Measurements from ENCODE around the gene MAP6D1. TPM values are rescaled to one million over a fixed set of nuclear protein-coding genes. Genes with fewer than 3 reads are reported as not detected.
"Not testable (repeated sequence)": the region's sequence is repeated elsewhere in the genome, so short reads cannot be mapped to it uniquely, and the experiment has no call there.

Gene MAP6D1
- total and polyA plus RNA-seq, 4 experiments from 2014 or later = 0.31 to 3.1 (median 1.0) TPM; not detected in 1

- DNase-seq; H3K4me1 Mint-ChIP-seq; H3K27ac ChIP-seq (ENCODE audit: low read depth, low read length); H3K4me3 Mint-ChIP-seq; H3K4me1 ChIP-seq (ENCODE audit: insufficient read depth, low read length); H3K27me3 Mint-ChIP-seq; H3K9me3 ChIP-seq (ENCODE audit: control insufficient read depth in 1 of 2, low read length in 2 of 2); POLR2A ChIA-PET (ENCODE audit: partially characterized antibody); H3K9me3 Mint-ChIP-seq; intact Hi-C loops (cut with micrococcal nuclease); H3K27me3 ChIP-seq (ENCODE audit: insufficient read depth, low read length); H3K4me3 ChIP-seq (ENCODE audit: low read length in 2 of 2): not testable (repeated sequence)
- peaks cover 31% of the 10 kb centered on the region for H3K36me3 ChIP-seq (ENCODE audit: insufficient read depth, low read length)
- CTCF ChIA-PET (ENCODE audit: partially characterized antibody) = interaction anchor here (1.8 kb wide), 1 partner anchor 9 kb away, joined by 6 read pairs; no protein-coding TSS in a partner anchor
- peaks cover 56 to 78% of the 10 kb centered on the region in 2 donors for H3K36me3 Mint-ChIP-seq
- peak overlapping the region in 1 of 7 donors; percentile 34 for H3K27ac Mint-ChIP-seq
These were observed 48.9 kb downstream of the MAP6D1 start for GRCh38 chr3:183776451-183776850.

- ChIA-PET CTCF (ENCODE audit: partially characterized antibody) (interaction anchor here (1.7 to 1.8 kb wide), 2 partner anchors 9 to 303 kb away, joined by 3 to 6 read pairs; no protein-coding TSS in a partner anchor), POLR2A (ENCODE audit: partially characterized antibody) (no interaction called here)
- Histone ChIP-seq H3K4me3 (ENCODE audit: low read length in 2 of 2) (no peak overlapping the region), H3K27ac (ENCODE audit: low read depth, low read length) (no peak overlapping the region), H3K4me1 (ENCODE audit: insufficient read depth, low read length) (no peaks in the 10 kb centered on the region), H3K36me3 (ENCODE audit: insufficient read depth, low read length) (peaks cover 28% of the 10 kb centered on the region), H3K9me3 (ENCODE audit: control insufficient read depth in 1 of 2, low read length in 2 of 2) (no peaks in the 10 kb centered on the region), H3K27me3 (ENCODE audit: insufficient read depth, low read length) (no peaks in the 10 kb centered on the region)
- DNase-seq = no peak
- Mint-ChIP-seq H3K27ac (no peak overlapping the region), H3K27me3 (no peaks in the 10 kb centered on the region), H3K36me3 (peaks cover 50 to 77% of the 10 kb centered on the region in 2 donors), H3K4me3 (no peak overlapping the region), H3K4me1 (no peaks in the 10 kb centered on the region), H3K9me3 (no peaks in the 10 kb centered on the region)
- intact Hi-C loops (cut with micrococcal nuclease) = no loop called here
These were observed 49.6 kb downstream of the MAP6D1 start for GRCh38 chr3:183775781-183776180.

GRCh38 chr3:183774631-183775030 lies 50.7 kb downstream of the MAP6D1 start:
- ChIA-PET POLR2A (ENCODE audit: partially characterized antibody) (no interaction called here), CTCF (ENCODE audit: partially characterized antibody) (interaction anchor here (0.6 to 1.7 kb wide), 5 partner anchors 9 to 689 kb away, joined by 3 to 4 read pairs (median 4); no protein-coding TSS in a partner anchor)
- Histone ChIP-seq H3K36me3 (ENCODE audit: insufficient read depth, low read length) (peaks cover 28% of the 10 kb centered on the region), H3K27me3 (ENCODE audit: insufficient read depth, low read length) (no peaks in the 10 kb centered on the region), H3K4me3 (ENCODE audit: low read length in 2 of 2) (no peak overlapping the region), H3K27ac (ENCODE audit: low read depth, low read length) (no peak overlapping the region), H3K4me1 (ENCODE audit: insufficient read depth, low read length) (no peaks in the 10 kb centered on the region), H3K9me3 (ENCODE audit: control insufficient read depth in 1 of 2, low read length in 2 of 2) (no peaks in the 10 kb centered on the region)
- no peak for DNase-seq
- H3K27ac Mint-ChIP-seq = peak overlapping the region in 3 of 7 donors; percentile 7 to 37 (median 25)
- H3K36me3 Mint-ChIP-seq = peaks cover 41 to 71% of the 10 kb centered on the region in 2 donors
- H3K4me3 Mint-ChIP-seq = no peak overlapping the region
- H3K4me1 Mint-ChIP-seq = no peaks in the 10 kb centered on the region
- no peaks in the 10 kb centered on the region for H3K27me3 Mint-ChIP-seq
- no peaks in the 10 kb centered on the region for H3K9me3 Mint-ChIP-seq
- intact Hi-C loops (cut with micrococcal nuclease) = no loop called here

GRCh38 chr3:183769453-183769852 lies 55.9 kb downstream of the MAP6D1 start:
- no peak overlapping the region for H3K27ac ChIP-seq (ENCODE audit: low read depth, low read length)
- H3K4me3 ChIP-seq (ENCODE audit: low read length in 2 of 2) = no peak overlapping the region
- peaks cover 13% of the 10 kb centered on the region for H3K36me3 ChIP-seq (ENCODE audit: insufficient read depth, low read length)
- peaks cover 11 to 43% of the 10 kb centered on the region in 2 donors for H3K36me3 Mint-ChIP-seq
- no peak for DNase-seq
- H3K9me3 ChIP-seq (ENCODE audit: control insufficient read depth in 1 of 2, low read length in 2 of 2) = no peaks in the 10 kb centered on the region
- H3K27me3 Mint-ChIP-seq = no peaks in the 10 kb centered on the region
- no peaks in the 10 kb centered on the region for H3K4me1 ChIP-seq (ENCODE audit: insufficient read depth, low read length)
- CTCF ChIA-PET (ENCODE audit: partially characterized antibody) = interaction anchor here (0.5 to 1.0 kb wide), 3 partner anchors 9 to 301 kb away, joined by 3 read pairs; no protein-coding TSS in a partner anchor
- intact Hi-C loops (cut with micrococcal nuclease) = no loop called here
- peaks cover 5 to 16% (median 10%) of the 10 kb centered on the region in 4 donors for H3K4me1 Mint-ChIP-seq
- POLR2A ChIA-PET (ENCODE audit: partially characterized antibody) = no interaction called here
- no peak overlapping the region for H3K27ac Mint-ChIP-seq
- H3K4me3 Mint-ChIP-seq = no peak overlapping the region
- H3K9me3 Mint-ChIP-seq = peaks cover 0 to 1% (median 0%) of the 10 kb centered on the region in 8 donors
- no peaks in the 10 kb centered on the region for H3K27me3 ChIP-seq (ENCODE audit: insufficient read depth, low read length)

- H3K4me3 ChIP-seq (ENCODE audit: low read length in 2 of 2) = no peak overlapping the region
- Mint-ChIP-seq H3K27me3 (no peaks in the 10 kb centered on the region), H3K4me1 (peaks cover 5 to 16% (median 10%) of the 10 kb centered on the region in 4 donors), H3K36me3 (peaks cover 3 to 34% of the 10 kb centered on the region in 2 donors), H3K4me3 (no peak overlapping the region), H3K27ac (no peak overlapping the region), H3K9me3 (peaks cover 0 to 1% (median 0%) of the 10 kb centered on the region in 8 donors)
- peaks cover 11% of the 10 kb centered on the region for H3K36me3 ChIP-seq (ENCODE audit: insufficient read depth, low read length)
- no peak for DNase-seq
- intact Hi-C loops (cut with micrococcal nuclease) = no loop called here
- ChIA-PET POLR2A (ENCODE audit: partially characterized antibody) (no interaction called here), CTCF (ENCODE audit: partially characterized antibody) (interaction anchor here (2.0 to 8.4 kb wide), 2 partner anchors 13 to 296 kb away, joined by 10 to 153 read pairs; no protein-coding TSS in a partner anchor)
- H3K27me3 ChIP-seq (ENCODE audit: insufficient read depth, low read length) = no peaks in the 10 kb centered on the region
- no peaks in the 10 kb centered on the region for H3K9me3 ChIP-seq (ENCODE audit: control insufficient read depth in 1 of 2, low read length in 2 of 2)
- no peak overlapping the region for H3K27ac ChIP-seq (ENCODE audit: low read depth, low read length)
- H3K4me1 ChIP-seq (ENCODE audit: insufficient read depth, low read length) = no peaks in the 10 kb centered on the region
These were observed 57.3 kb downstream of the MAP6D1 start for GRCh38 chr3:183768114-183768513.

GRCh38 chr3:183766745-183767606 lies 58.4 kb downstream of the MAP6D1 start:
- Mint-ChIP-seq H3K4me1 (peaks cover 5 to 16% (median 10%) of the 10 kb centered on the region in 4 donors), H3K9me3 (peaks cover 0 to 1% (median 0%) of the 10 kb centered on the region in 8 donors), H3K27ac (peak overlapping the region in 4 of 7 donors; percentile 10 to 72 (median 53)), H3K4me3 (no peak overlapping the region), H3K36me3 (peaks cover 10 to 33% of the 10 kb centered on the region in 2 donors), H3K27me3 (no peaks in the 10 kb centered on the region)
- Histone ChIP-seq H3K36me3 (ENCODE audit: insufficient read depth, low read length) (peaks cover 18% of the 10 kb centered on the region), H3K9me3 (ENCODE audit: control insufficient read depth in 1 of 2, low read length in 2 of 2) (no peaks in the 10 kb centered on the region), H3K27ac (ENCODE audit: low read depth, low read length) (no peak overlapping the region), H3K27me3 (ENCODE audit: insufficient read depth, low read length) (no peaks in the 10 kb centered on the region), H3K4me3 (ENCODE audit: low read length in 2 of 2) (no peak overlapping the region), H3K4me1 (ENCODE audit: insufficient read depth, low read length) (no peaks in the 10 kb centered on the region)
- POLR2A ChIA-PET (ENCODE audit: partially characterized antibody) = interaction anchor here (0.6 kb wide), 1 partner anchor 794 kb away, joined by 4 read pairs; no protein-coding TSS in a partner anchor
- CTCF ChIA-PET (ENCODE audit: partially characterized antibody) = interaction anchor here (0.7 to 8.4 kb wide), 48 partner anchors 8 to 654 kb away, joined by 3 to 153 read pairs (median 4); partner anchors contain the start of genes B3GNT5, PARL and YEATS2
- intact Hi-C loops (cut with micrococcal nuclease) = loop anchor here (1.0 to 2.0 kb wide), 4 partner anchors 175 to 645 kb away; no protein-coding TSS in a partner anchor
- peak; percentile 65 to 71 (median 68) for DNase-seq

GRCh38 chr3:183766107-183766506 lies 59.3 kb downstream of the MAP6D1 start:
- H3K9me3 Mint-ChIP-seq = peaks cover 0 to 1% (median 0%) of the 10 kb centered on the region in 8 donors
- Histone ChIP-seq H3K27me3 (ENCODE audit: insufficient read depth, low read length) (no peaks in the 10 kb centered on the region), H3K4me3 (ENCODE audit: low read length in 2 of 2) (no peak overlapping the region), H3K27ac (ENCODE audit: low read depth, low read length) (no peak overlapping the region), H3K4me1 (ENCODE audit: insufficient read depth, low read length) (no peaks in the 10 kb centered on the region), H3K36me3 (ENCODE audit: insufficient read depth, low read length) (peaks cover 26% of the 10 kb centered on the region), H3K9me3 (ENCODE audit: control insufficient read depth in 1 of 2, low read length in 2 of 2) (no peaks in the 10 kb centered on the region)
- POLR2A ChIA-PET (ENCODE audit: partially characterized antibody) = no interaction called here
- peaks cover 15 to 40% of the 10 kb centered on the region in 2 donors for H3K36me3 Mint-ChIP-seq
- no peak overlapping the region for H3K4me3 Mint-ChIP-seq
- intact Hi-C loops (cut with micrococcal nuclease) = loop anchor here (2.0 kb wide), 1 partner anchor 379 kb away; no protein-coding TSS in a partner anchor
- DNase-seq = no peak
- H3K27ac Mint-ChIP-seq = peak overlapping the region in 4 of 7 donors; percentile 6 to 69 (median 31)
- CTCF ChIA-PET (ENCODE audit: partially characterized antibody) = interaction anchor here (0.7 to 8.4 kb wide), 16 partner anchors 9 to 653 kb away, joined by 3 to 153 read pairs (median 4); partner anchors contain the start of genes KLHL24 and PARL
- no peaks in the 10 kb centered on the region for H3K27me3 Mint-ChIP-seq
- peaks cover 5 to 16% (median 10%) of the 10 kb centered on the region in 4 donors for H3K4me1 Mint-ChIP-seq

Measured in CD4-positive, alpha-beta memory T cell (primary cell).